Hepatocyte (in vitro differentiated cells): ENCODE results near the gene FPR3. TPM values are rescaled to one million over a fixed set of nuclear protein-coding genes. Genes with fewer than 3 reads are reported as not detected.

ENCODE experiments used
- DNase-seq: peaks from one replicate; pipeline ENCODE4 v3.0.0-alpha.2; 2016; ENCODE audit warnings: low spot score
- H2AFZ ChIP-seq: fragments of 200-600 bp; sonication (generic); 2 replicates; pipeline ENCODE4 v1.6.0; 2016; ENCODE audit warnings: antibody characterized with exemption, mild to moderate bottlenecking
- H3K27ac ChIP-seq: fragments of 200-600 bp; sonication (generic); 2 replicates; pipeline ENCODE4 v1.5.1; 2016; ENCODE audit warnings: mild to moderate bottlenecking
- H3K27me3 ChIP-seq: fragments of 200-600 bp; sonication (generic); 2 replicates; pipeline ENCODE4 v1.6.1; 2016
- H3K36me3 ChIP-seq: fragments of 200-600 bp; sonication (generic); replicated peaks from 2 replicates; pipeline ENCODE4 v1.5.1; 2016; ENCODE audit warnings: low read depth; ENCODE audit not compliant: insufficient read depth
- H3K4me1 ChIP-seq: fragments of 200-600 bp; sonication (generic); 2 replicates; pipeline ENCODE4 v1.5.1; 2016; ENCODE audit warnings: mild to moderate bottlenecking, moderate library complexity; ENCODE audit not compliant: insufficient read depth
- H3K4me2 ChIP-seq: fragments of 200-600 bp; sonication (generic); 2 replicates; pipeline ENCODE4 v1.6.0; 2016
- H3K4me3 ChIP-seq: fragments of 200-600 bp; sonication (generic); 2 replicates; pipeline ENCODE4 v1.5.1; 2016; ENCODE audit warnings: mild to moderate bottlenecking
- H3K79me2 ChIP-seq: fragments of 200-600 bp; sonication (generic); 2 replicates; pipeline ENCODE4 v1.6.0; 2017; ENCODE audit warnings: mild to moderate bottlenecking
- H3K9me2 ChIP-seq: fragments of 200-600 bp; sonication (generic); replicated peaks from 2 replicates; pipeline ENCODE4 v1.6.0; 2017; ENCODE audit warnings: mild to moderate bottlenecking; ENCODE audit not compliant: insufficient read depth
- H3K9me3 ChIP-seq: fragments of 200-600 bp; sonication (generic); 2 replicates; pipeline ENCODE4 v1.5.1; 2016; ENCODE audit warnings: low read depth, mild to moderate bottlenecking
- H4K20me1 ChIP-seq: fragments of 200-600 bp; sonication (generic); 2 replicates; pipeline ENCODE4 v1.6.0; 2016; ENCODE audit warnings: mild to moderate bottlenecking; ENCODE audit not compliant: insufficient read depth, poor library complexity, severe bottlenecking
- CTCF ChIP-seq: fragments of 200-600 bp; sonication (generic); IDR thresholded peaks from 2 replicates; pipeline ENCODE4 v1.5.1; 2016; ENCODE audit warnings: antibody characterized with exemption, mild to moderate bottlenecking; ENCODE audit not compliant: poor library complexity
- EZH2 ChIP-seq: fragments of 200-600 bp; sonication (generic); IDR thresholded peaks from 2 replicates; pipeline ENCODE4 v1.6.1; 2016; ENCODE audit warnings: antibody characterized with exemption, mild to moderate bottlenecking, borderline replicate concordance
- EZH2phosphoT487 ChIP-seq: fragments of 200-600 bp; sonication (generic); IDR thresholded peaks from one replicate; pipeline ENCODE4 v1.6.1; 2018; ENCODE audit warnings: antibody characterized with exemption, mild to moderate bottlenecking, low read depth, moderate library complexity; ENCODE audit not compliant: unreplicated experiment, severe bottlenecking
- WGBS: methylation state at CpG from one replicate; pipeline ENCODE4 v1.1.6; 2016; ENCODE audit warnings: low lambda C conversion rate; ENCODE audit errors: missing lambda C conversion rate; 5-methylcytosine and 5-hydroxymethylcytosine counted together
- polyA plus RNA-seq: library from polyadenylated mRNA; unstranded; fragments of >200 nt; fragmentation: Nextera tagmentation; extraction: Ambion mirVana; gene quantifications from 2 replicates; pipeline ENCODE4 v1.2.1, GENCODE V29; 2016
- total RNA-seq: library from RNA; depleted of rRNA; stranded (reverse); fragments of >200 nt; gene quantifications from 2 replicates; pipeline ENCODE4 v1.2.3, GENCODE V29; 2014

The FPR3 gene
- total and polyA plus RNA-seq, 2 experiments from 2014 or later = not detected

GRCh38 chr19:51824281-51825005 lies 29.5 kb downstream of the FPR3 start:
- no peak for DNase-seq
- no peaks in the 10 kb centered on the region for H3K36me3 ChIP-seq
- H3K27ac ChIP-seq = no peak overlapping the region
- no peaks in the 10 kb centered on the region for H3K4me1 ChIP-seq
- no peak overlapping the region for H3K4me2 ChIP-seq
- no peaks in the 10 kb centered on the region for H3K79me2 ChIP-seq
- TF ChIP-seq CTCF (no peak), EZH2phosphoT487 (no peak), EZH2 (no peak)
- H3K9me3 ChIP-seq = no peaks in the 10 kb centered on the region
- H3K27me3 ChIP-seq = no peaks in the 10 kb centered on the region
- H4K20me1 ChIP-seq = no peaks in the 10 kb centered on the region
- WGBS = 93% methylated on average over 13 of the region's 13 CpGs
- no peaks in the 10 kb centered on the region for H3K9me2 ChIP-seq
- no peak overlapping the region for H2AFZ ChIP-seq
- no peak overlapping the region for H3K4me3 ChIP-seq

- DNase-seq = no peak
- H3K4me1 ChIP-seq = no peaks in the 10 kb centered on the region
- no peaks in the 10 kb centered on the region for H3K79me2 ChIP-seq
- H3K36me3 ChIP-seq = no peaks in the 10 kb centered on the region
- no peak overlapping the region for H2AFZ ChIP-seq
- no peaks in the 10 kb centered on the region for H3K9me2 ChIP-seq
- H3K9me3 ChIP-seq = no peaks in the 10 kb centered on the region
- WGBS = 90% methylated on average over 2 of the region's 2 CpGs
- no peak overlapping the region for H3K4me3 ChIP-seq
- no peak overlapping the region for H3K27ac ChIP-seq
- no peaks in the 10 kb centered on the region for H4K20me1 ChIP-seq
- no peak for TF ChIP-seq CTCF
- no peak for TF ChIP-seq EZH2phosphoT487
- TF ChIP-seq EZH2 = no peak
- H3K4me2 ChIP-seq = no peak overlapping the region
- H3K27me3 ChIP-seq = no peaks in the 10 kb centered on the region
These were observed 35.3 kb downstream of the FPR3 start for GRCh38 chr19:51830274-51830673.

GRCh38 chr19:51837145-51837544 lies 42.2 kb downstream of the FPR3 start:
- H2AFZ ChIP-seq = no peak overlapping the region
- no peak for DNase-seq
- H3K4me2 ChIP-seq = no peak overlapping the region
- H3K27me3 ChIP-seq = no peaks in the 10 kb centered on the region
- H3K79me2 ChIP-seq = no peaks in the 10 kb centered on the region
- no peaks in the 10 kb centered on the region for H3K4me1 ChIP-seq
- no peak overlapping the region for H3K27ac ChIP-seq
- H4K20me1 ChIP-seq = no peaks in the 10 kb centered on the region
- no peaks in the 10 kb centered on the region for H3K9me2 ChIP-seq
- no peaks in the 10 kb centered on the region for H3K9me3 ChIP-seq
- no peak overlapping the region for H3K4me3 ChIP-seq
- WGBS = 92% methylated on average over 2 of the region's 2 CpGs
- TF ChIP-seq EZH2 = no peak
- no peak for TF ChIP-seq EZH2phosphoT487
- TF ChIP-seq CTCF = no peak
- no peaks in the 10 kb centered on the region for H3K36me3 ChIP-seq
